Measurements from ENCODE around the gene NOMO2.

NOMO2 gene

Small RNA genes lying within 50 kb of the gene (small RNA-seq; reads per million reads assigned to genes)
- gene MIR3179-3: 0 reads per million in 2 experiments
- gene MIR3179-4: 0 reads per million in 2 experiments
- gene MIR3180-3: 0 reads per million in 2 experiments
- gene MIR3670-3: 0 reads per million in 2 experiments
- gene MIR3670-4: 0 reads per million in 2 experiments
- gene MIR6770-3: 0 reads per million in 2 experiments
- gene RF00019: 0 reads per million in 2 experiments
